ENCODE measurements around the gene MED13L.
"Not testable (repeated sequence)": the region's sequence is repeated elsewhere in the genome, so short reads cannot be mapped to it uniquely, and the experiment has no call there.

MED13L gene

DNA sequence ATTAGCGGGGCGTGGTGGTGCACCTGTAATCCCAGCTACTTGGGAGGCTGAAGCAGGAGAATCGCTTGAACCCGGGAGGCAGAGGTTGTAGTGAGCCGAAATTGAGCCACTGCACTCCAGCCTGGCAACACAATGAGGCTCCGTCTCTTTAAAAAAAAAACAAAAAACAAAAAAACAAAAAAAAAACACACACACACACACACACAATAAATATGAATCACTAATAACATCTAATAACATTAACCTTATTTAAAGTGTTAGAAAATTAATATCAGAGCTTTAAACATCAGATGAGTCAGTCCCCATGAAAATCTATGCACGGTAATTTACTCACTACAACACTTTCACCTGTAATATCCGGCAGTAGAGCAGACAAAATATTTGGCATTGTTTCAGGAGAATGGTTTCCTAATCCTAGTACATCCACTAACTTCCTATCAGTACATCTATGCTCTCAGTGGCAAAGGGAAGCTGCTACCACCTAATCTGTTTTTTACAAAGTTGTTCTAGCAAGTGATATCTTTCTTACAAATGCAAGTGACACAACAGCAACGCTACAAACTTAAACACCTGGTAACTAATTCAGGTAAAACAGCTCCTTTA, 36.2 kb downstream of the MED13L start:
- no peak overlapping the region for H3K9ac ChIP-seq (ENCODE audit: low read depth, low read length)
- peaks cover 100% of the 10 kb centered on the region for H3K79me2 ChIP-seq (ENCODE audit: insufficient read depth, low read length)
- no peak overlapping the region for H2AFZ ChIP-seq (ENCODE audit: low read depth, low read length)
- H3K4me1 ChIP-seq (ENCODE audit: insufficient read depth, low read length) = peaks cover 40% of the 10 kb centered on the region
- no peak overlapping the region for H3K4me2 ChIP-seq (ENCODE audit: insufficient read depth, low read length)
- H3K27me3 ChIP-seq (ENCODE audit: insufficient read depth, low read length, poor library complexity) = no peaks in the 10 kb centered on the region
- no peak overlapping the region for H3K27ac ChIP-seq (ENCODE audit: low read length)
- TF ChIP-seq EZH2 (IDR thresholded peaks at IDR 0.05; ENCODE audit: borderline replicate concordance, low read depth, low read length, severe bottlenecking) = no peak
- TF ChIP-seq, protein P1, sequence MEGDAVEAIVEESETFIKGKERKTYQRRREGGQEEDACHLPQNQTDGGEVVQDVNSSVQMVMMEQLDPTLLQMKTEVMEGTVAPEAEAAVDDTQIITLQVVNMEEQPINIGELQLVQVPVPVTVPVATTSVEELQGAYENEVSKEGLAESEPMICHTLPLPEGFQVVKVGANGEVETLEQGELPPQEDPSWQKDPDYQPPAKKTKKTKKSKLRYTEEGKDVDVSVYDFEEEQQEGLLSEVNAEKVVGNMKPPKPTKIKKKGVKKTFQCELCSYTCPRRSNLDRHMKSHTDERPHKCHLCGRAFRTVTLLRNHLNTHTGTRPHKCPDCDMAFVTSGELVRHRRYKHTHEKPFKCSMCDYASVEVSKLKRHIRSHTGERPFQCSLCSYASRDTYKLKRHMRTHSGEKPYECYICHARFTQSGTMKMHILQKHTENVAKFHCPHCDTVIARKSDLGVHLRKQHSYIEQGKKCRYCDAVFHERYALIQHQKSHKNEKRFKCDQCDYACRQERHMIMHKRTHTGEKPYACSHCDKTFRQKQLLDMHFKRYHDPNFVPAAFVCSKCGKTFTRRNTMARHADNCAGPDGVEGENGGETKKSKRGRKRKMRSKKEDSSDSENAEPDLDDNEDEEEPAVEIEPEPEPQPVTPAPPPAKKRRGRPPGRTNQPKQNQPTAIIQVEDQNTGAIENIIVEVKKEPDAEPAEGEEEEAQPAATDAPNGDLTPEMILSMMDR (IDR thresholded peaks at IDR 0.05; ENCODE audit: borderline replicate concordance, extremely low read depth, low read length, poor library complexity, severe bottlenecking) = no peak
- no peak for ATAC-seq (ENCODE audit: insufficient read depth, low read depth)
- H4K20me1 ChIP-seq (ENCODE audit: insufficient read depth, low read length) = peaks cover 71% of the 10 kb centered on the region
- no peaks in the 10 kb centered on the region for H3K9me3 ChIP-seq (ENCODE audit: insufficient read depth, low read length, severe bottlenecking)
- no peak for DNase-seq
- H3K4me3 ChIP-seq (ENCODE audit: low read depth in 1 of 2, low read length in 2 of 2) = no peak overlapping the region
- no peaks in the 10 kb centered on the region for H3K36me3 ChIP-seq (ENCODE audit: insufficient read depth, low read length)

DNA sequence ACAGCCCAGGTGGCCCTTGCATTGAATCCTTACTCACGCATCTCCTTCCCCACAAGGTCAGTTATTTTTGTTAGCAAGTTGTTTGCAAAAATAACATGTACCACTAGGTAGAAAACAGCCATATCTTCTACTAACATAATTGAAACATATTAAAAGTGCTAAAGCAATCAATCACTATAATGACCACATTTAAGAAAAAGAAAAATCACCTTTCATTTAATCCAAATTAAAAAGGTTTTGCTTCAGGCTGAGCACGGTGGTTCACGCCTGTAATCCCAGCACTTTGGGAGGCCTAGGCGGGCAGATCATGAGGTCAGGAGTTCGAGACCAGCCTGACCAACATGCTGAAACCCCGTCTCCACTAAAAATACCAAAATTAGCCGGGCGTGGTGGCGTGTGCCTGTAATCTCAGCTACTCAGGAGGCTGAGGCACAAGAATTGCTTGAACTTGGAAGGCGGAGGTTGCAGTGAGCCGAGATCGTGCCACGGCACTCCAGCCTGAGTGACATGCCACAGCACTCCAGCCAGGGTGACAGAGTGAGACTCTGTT, 38.8 kb downstream of the MED13L start:
- not testable (repeated sequence) for H3K4me2 ChIP-seq (ENCODE audit: insufficient read depth, low read length); ATAC-seq (ENCODE audit: insufficient read depth, low read depth); DNase-seq; H3K27ac ChIP-seq (ENCODE audit: low read length); H3K9ac ChIP-seq (ENCODE audit: low read depth, low read length); H3K36me3 ChIP-seq (ENCODE audit: insufficient read depth, low read length); H3K27me3 ChIP-seq (ENCODE audit: insufficient read depth, low read length, poor library complexity); H3K4me3 ChIP-seq (ENCODE audit: low read depth in 1 of 2, low read length in 2 of 2); H2AFZ ChIP-seq (ENCODE audit: low read depth, low read length); H3K9me3 ChIP-seq (ENCODE audit: insufficient read depth, low read length, severe bottlenecking)
- peaks cover 39% of the 10 kb centered on the region for H3K4me1 ChIP-seq (ENCODE audit: insufficient read depth, low read length)
- peaks cover 99% of the 10 kb centered on the region for H3K79me2 ChIP-seq (ENCODE audit: insufficient read depth, low read length)
- peaks cover 55% of the 10 kb centered on the region for H4K20me1 ChIP-seq (ENCODE audit: insufficient read depth, low read length)

DNA sequence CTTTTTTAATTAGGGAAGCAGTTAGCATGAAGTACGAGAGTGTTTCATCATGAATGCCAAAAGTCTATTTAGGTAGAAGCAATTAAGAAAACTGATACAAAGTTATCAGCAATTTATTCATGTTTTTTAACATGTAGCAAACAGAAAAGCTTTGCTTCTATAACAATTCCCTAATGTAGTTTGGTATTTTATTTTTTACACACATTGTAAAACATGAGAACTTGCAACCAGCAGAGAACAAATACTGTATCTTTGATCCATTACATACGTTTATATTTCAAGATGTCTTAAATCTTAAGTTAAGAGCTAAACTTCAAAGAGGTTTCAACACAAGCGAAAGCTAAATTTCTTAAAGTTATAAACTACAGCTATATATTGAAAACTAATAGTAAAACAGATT, 39.3 kb downstream of the MED13L start:
- TF ChIP-seq EZH2 (IDR thresholded peaks at IDR 0.05; ENCODE audit: borderline replicate concordance, low read depth, low read length, severe bottlenecking) = no peak
- TF ChIP-seq, protein P1 (IDR thresholded peaks at IDR 0.05; ENCODE audit: borderline replicate concordance, extremely low read depth, low read length, poor library complexity, severe bottlenecking) = no peak
- Histone ChIP-seq H3K27me3 (ENCODE audit: insufficient read depth, low read length, poor library complexity) (no peaks in the 10 kb centered on the region), H3K27ac (ENCODE audit: low read length) (no peak overlapping the region), H3K4me2 (ENCODE audit: insufficient read depth, low read length) (no peak overlapping the region), H3K79me2 (ENCODE audit: insufficient read depth, low read length) (peaks cover 99% of the 10 kb centered on the region), H3K4me3 (ENCODE audit: low read depth in 1 of 2, low read length in 2 of 2) (no peak overlapping the region), H3K9me3 (ENCODE audit: insufficient read depth, low read length, severe bottlenecking) (no peaks in the 10 kb centered on the region), H3K9ac (ENCODE audit: low read depth, low read length) (no peak overlapping the region), H3K36me3 (ENCODE audit: insufficient read depth, low read length) (peaks cover 12% of the 10 kb centered on the region; the same call in 1 of the 2 replicates), H2AFZ (ENCODE audit: low read depth, low read length) (no peak overlapping the region), H3K4me1 (ENCODE audit: insufficient read depth, low read length) (peaks cover 39% of the 10 kb centered on the region), H4K20me1 (ENCODE audit: insufficient read depth, low read length) (peaks cover 54% of the 10 kb centered on the region; the same call in 1 of the 2 replicates)
- ATAC-seq (ENCODE audit: insufficient read depth, low read depth) = no peak
- DNase-seq = no peak

DNA sequence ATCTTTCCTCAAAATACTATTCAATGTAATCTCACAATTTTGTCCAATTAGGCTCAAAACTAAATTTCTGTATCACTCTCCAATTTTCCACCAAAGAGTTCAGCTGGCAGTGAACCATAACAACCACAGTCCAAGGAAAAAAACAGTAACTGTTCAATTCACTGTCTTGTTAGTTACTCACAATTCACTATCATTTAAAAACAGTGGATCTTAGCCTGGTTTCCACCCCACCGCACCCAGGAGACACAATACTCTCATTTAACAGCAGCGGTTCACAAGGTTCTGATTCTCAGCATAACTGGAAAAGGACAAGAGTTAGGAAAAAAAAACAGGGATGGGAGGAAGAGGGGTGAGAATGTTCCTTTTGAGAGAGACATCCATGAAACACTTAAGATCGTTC, 40.5 kb downstream of the MED13L start:
- H3K36me3 ChIP-seq (ENCODE audit: insufficient read depth, low read length) = peaks cover 14% of the 10 kb centered on the region; the same call in 1 of the 2 replicates
- peaks cover 49% of the 10 kb centered on the region; the same call in 1 of the 2 replicates for H4K20me1 ChIP-seq (ENCODE audit: insufficient read depth, low read length)
- peak overlapping the region; percentile 39 for H3K9ac ChIP-seq (ENCODE audit: low read depth, low read length)
- peaks cover 39% of the 10 kb centered on the region for H3K4me1 ChIP-seq (ENCODE audit: insufficient read depth, low read length)
- no peaks in the 10 kb centered on the region for H3K27me3 ChIP-seq (ENCODE audit: insufficient read depth, low read length, poor library complexity)
- H3K4me2 ChIP-seq (ENCODE audit: insufficient read depth, low read length) = peak overlapping the region; percentile 55
- peaks cover 99% of the 10 kb centered on the region for H3K79me2 ChIP-seq (ENCODE audit: insufficient read depth, low read length)
- H3K4me3 ChIP-seq (ENCODE audit: low read depth in 1 of 2, low read length in 2 of 2) = no peak overlapping the region
- H2AFZ ChIP-seq (ENCODE audit: low read depth, low read length) = no peak overlapping the region
- no peaks in the 10 kb centered on the region for H3K9me3 ChIP-seq (ENCODE audit: insufficient read depth, low read length, severe bottlenecking)
- H3K27ac ChIP-seq (ENCODE audit: low read length) = peak overlapping the region; percentile 61
- no peak for ATAC-seq (ENCODE audit: insufficient read depth, low read depth)
- TF ChIP-seq, protein P1 (IDR thresholded peaks at IDR 0.05; ENCODE audit: borderline replicate concordance, extremely low read depth, low read length, poor library complexity, severe bottlenecking) = no peak
- no peak for TF ChIP-seq EZH2 (IDR thresholded peaks at IDR 0.05; ENCODE audit: borderline replicate concordance, low read depth, low read length, severe bottlenecking)
- DNase-seq = no peak

All from DND-41 (cell line).